Skeletal muscle cell (primary cell): Measurements from ENCODE around the gene MKRN1.
A peak's percentile ranks its signal among the peaks of the same experiment; 100 is the strongest.
"Not testable (repeated sequence)": the region's sequence is repeated elsewhere in the genome, so short reads cannot be mapped to it uniquely, and the experiment has no call there.

Experiments
- DNase-seq: peaks from one replicate; pipeline ENCODE4 v3.0.0-alpha.2; 2010; ENCODE audit warnings: low read depth
- H3K4me3 ChIP-seq: 2 replicates; pipeline ENCODE4 v1.5.1; 2011; ENCODE audit warnings: low read depth, mild to moderate bottlenecking, control low read depth, low read length, moderate library complexity

MKRN1 gene, protein sequence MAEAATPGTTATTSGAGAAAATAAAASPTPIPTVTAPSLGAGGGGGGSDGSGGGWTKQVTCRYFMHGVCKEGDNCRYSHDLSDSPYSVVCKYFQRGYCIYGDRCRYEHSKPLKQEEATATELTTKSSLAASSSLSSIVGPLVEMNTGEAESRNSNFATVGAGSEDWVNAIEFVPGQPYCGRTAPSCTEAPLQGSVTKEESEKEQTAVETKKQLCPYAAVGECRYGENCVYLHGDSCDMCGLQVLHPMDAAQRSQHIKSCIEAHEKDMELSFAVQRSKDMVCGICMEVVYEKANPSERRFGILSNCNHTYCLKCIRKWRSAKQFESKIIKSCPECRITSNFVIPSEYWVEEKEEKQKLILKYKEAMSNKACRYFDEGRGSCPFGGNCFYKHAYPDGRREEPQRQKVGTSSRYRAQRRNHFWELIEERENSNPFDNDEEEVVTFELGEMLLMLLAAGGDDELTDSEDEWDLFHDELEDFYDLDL

GRCh38 chr7:140479062-140479738 lies at the start of gene MKRN1:
Gene MKRN1 (minus strand): TSS chr7:140479505. CDS start chr7:140479344, 161 bp downstream.
- DNase-seq, result peak; percentile 60
- peak within 1 kb of the TSS; percentile 84 for H3K4me3 ChIP-seq

GRCh38 chr7:140526787-140527664 lies 47.7 kb upstream of the MKRN1 start:
- DNase-seq, result no peak
- no peak overlapping the region for H3K4me3 ChIP-seq

DNA sequence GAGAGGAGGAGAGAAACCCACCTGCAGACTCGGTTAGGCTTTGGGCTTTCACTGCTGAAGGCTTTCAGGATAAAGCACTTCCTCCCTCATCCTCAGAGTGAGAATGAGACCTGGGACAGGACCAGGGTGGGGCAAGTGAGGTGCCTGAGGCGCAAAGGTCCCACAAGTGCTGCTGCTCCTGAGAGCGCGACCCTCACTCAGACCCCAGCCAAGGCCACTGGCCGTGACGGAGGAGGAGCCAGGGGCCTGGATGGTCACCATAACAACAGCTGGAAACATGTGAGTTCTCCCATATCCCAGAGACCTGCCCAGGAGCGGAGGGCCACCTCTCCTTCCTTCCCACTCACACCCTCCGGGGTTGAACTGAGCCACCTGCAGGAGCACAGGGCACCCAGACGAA lies 46.9 kb upstream of the MKRN1 start:
- H3K4me3 ChIP-seq, result no peak overlapping the region
- no peak for DNase-seq

GRCh38 chr7:140525743-140526142 lies 46.4 kb upstream of the MKRN1 start:
- H3K4me3 ChIP-seq, result no peak overlapping the region
- DNase-seq, result no peak

- no peak overlapping the region for H3K4me3 ChIP-seq
- DNase-seq, result no peak
These were observed 42.1 kb upstream of the MKRN1 start for GRCh38 chr7:140521421-140521820.

GRCh38 chr7:140519007-140519399 lies 39.7 kb upstream of the MKRN1 start:
- no peak for DNase-seq
- H3K4me3 ChIP-seq, result no peak overlapping the region

GRCh38 chr7:140518370-140519006 lies 39.2 kb upstream of the MKRN1 start:
- DNase-seq, result no peak
- H3K4me3 ChIP-seq, result no peak overlapping the region

- H3K4me3 ChIP-seq, result no peak overlapping the region
- DNase-seq, result peak; percentile 51
These were observed 38.5 kb upstream of the MKRN1 start for GRCh38 chr7:140517546-140518369.

DNA sequence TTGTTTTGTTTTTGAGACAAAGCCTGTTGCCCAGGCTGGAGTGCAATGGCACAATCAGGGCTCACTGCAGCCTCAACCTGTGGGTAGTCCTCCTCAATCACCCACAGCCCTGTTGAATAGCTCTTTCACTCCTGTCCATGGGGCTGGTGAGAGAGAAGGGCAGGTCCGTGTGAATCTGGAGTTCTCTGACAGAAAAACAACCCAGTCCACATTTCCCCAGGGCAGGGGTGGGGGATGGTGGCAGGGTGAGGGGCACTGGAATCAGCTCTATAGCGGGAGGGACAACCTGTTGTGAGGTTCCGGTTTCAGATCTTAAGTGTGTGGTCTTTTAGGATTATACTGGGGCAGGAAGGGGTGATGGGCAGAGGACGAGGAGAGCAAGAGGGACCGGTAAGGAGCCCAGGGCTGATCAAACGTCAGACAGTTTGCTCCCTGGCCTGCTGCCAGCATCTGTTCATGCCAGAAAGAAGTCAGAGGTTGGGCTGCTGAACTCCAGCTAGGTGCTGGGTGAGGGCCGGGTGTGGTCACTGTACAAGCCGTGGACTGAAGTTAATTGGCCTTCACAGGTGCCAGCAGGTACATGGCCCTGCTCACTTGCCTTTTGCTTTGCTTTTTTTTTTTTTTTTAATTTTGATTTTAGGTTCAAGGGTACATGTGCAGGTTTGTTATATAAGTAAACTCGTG lies 33.2 kb upstream of the MKRN1 start:
- no peak for DNase-seq
- H3K4me3 ChIP-seq, result no peak overlapping the region

DNA sequence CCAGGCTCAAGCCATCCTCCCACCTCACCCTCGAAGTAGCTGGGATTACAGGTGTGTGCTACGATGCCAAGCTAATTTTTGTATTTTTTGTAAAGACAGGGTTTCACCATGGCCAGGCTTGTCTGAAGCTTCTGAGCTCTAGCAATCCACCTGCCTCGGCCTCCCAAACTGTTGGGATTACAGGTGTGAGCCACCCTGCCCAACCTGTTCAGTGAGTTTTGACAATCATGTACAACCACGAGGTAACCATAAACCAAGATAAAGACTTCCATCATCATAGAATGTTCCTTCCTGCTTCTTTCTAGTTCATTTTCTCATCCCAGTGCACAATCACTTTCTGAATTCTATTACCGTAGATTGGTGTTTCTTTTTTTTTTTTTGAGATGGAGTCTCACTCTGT lies 30.5 kb upstream of the MKRN1 start:
- DNase-seq, result no peak
- H3K4me3 ChIP-seq, result no peak overlapping the region

GRCh38 chr7:140507556-140507955 lies 28.3 kb upstream of the MKRN1 start:
- not testable (repeated sequence) for DNase-seq, H3K4me3 ChIP-seq

GRCh38 chr7:140506788-140507464 lies 27.6 kb upstream of the MKRN1 start:
- H3K4me3 ChIP-seq, result no peak overlapping the region

DNA sequence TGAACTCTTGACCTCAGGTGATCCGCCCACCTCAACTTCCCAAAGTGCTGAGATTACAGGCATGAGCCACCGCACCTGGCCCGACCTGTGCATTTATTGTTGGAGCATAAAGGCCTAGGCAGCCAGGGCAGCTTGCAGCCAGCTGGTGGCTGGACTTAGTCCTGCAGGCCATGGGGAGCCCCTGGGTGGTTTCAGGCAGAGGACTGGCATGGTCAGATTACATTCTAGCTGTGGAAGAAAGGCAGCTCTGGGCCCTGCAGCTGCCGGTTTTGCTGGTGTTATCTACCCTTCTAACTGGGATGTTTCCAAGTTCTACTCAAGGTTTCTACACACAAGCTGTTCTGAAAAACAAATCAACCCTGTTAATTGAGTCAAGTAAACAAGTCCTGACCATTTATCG lies 22.7 kb upstream of the MKRN1 start:
- no peak overlapping the region for H3K4me3 ChIP-seq
- DNase-seq, result no peak

More at GRCh38 chr7:140506788-140507464, 27.6 kb upstream of the MKRN1 start:
- DNase-seq, result peak; percentile 35

GRCh38 chr7:140497807-140498206 lies 18.5 kb upstream of the MKRN1 start:
- not testable (repeated sequence) for H3K4me3 ChIP-seq, DNase-seq

DNA sequence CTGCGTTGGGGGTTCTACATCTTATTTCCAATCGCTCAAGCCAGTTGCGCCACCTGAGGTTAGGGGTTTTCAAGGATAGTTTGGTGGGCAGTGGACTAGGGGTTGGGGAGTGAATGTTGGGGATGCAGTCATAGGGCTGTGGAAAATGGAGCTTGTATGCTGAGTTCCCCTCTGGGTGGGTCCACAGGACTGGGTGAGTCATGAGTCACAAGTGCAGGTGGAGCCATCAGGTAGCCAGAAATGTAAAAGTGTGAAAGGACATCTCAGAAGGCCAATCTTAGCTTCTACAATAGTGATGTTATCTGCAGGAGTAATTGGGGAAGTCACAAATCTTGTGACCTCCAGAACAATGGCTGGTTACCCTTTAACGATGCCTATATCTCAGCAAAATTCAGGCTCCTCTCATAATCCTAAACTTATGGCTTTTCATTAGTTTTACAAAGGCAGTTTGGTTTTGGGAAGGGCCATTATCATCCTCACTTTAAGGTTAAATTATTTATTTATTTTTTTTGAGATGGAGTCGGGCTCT lies 18.0 kb upstream of the MKRN1 start:
- no peak overlapping the region for H3K4me3 ChIP-seq
- DNase-seq, result no peak

DNA sequence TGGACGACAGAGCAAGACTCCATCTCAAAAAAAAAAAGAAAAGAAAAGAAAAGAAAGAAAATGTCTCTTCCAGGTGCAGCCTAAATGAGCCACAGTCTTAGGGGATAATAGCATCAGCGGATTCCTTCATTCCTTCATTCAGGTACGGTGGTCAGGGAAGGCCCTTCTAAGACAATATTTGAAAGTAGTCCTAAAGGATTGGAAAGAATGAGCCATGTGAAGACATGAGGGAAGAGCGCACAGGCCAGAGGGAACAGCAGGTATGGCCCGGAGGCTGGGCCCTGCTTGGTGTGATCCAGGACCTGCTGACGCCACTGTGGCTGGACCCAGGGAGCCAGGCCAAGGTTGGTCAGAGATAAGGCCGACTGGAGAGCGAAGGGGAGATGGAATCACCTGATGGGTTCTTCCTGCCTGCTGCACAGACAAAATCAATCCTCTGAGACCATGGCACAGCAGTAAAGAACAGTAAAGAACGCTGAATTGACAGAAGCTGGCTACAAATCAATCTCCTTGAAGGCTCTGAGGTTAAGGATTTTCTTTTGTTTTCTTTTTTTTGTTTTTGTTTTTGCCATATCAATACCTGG lies 16.3 kb upstream of the MKRN1 start:
- no peak overlapping the region for H3K4me3 ChIP-seq
- no peak for DNase-seq

- DNase-seq, result no peak
- no peak overlapping the region for H3K4me3 ChIP-seq
These were observed 15.6 kb upstream of the MKRN1 start for GRCh38 chr7:140494867-140495266.
